Fibroblast of upper back skin (primary cell): Measurements from ENCODE around the gene PRRT4.

Source experiments
- DNase-seq: peaks from one replicate; pipeline ENCODE4 v3.0.0-alpha.2; 2013

PRRT4 gene

DNA sequence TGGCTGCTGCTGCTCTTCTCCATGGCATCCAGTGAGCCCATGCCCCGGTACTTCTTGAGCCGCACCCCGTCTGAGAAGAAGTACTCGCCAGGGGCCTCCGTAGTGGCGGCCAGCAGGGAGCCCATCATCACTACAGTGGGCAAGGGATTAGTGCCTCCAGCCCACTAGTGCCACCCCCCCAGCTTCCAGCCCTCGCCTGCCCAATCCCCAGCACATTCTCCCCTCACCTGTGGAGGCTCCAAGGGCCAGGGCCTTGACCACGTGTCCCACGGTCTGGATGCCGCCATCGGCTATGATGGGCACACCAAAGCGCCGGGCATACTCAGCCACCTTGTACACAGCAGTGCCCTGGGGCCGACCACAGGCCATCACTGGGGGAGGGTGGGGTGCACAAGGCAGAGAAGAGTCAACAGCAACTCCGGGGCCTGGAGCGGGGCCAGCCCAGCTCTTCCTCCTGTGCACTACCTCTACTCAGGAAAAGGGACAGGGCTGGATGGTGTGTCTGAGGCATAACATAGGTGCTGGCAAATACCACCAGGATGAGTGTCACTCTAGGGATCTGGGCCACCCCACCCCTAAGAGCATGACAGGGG is 33.5 kb upstream of the PRRT4 start:
- DNase-seq: no peak

DNA sequence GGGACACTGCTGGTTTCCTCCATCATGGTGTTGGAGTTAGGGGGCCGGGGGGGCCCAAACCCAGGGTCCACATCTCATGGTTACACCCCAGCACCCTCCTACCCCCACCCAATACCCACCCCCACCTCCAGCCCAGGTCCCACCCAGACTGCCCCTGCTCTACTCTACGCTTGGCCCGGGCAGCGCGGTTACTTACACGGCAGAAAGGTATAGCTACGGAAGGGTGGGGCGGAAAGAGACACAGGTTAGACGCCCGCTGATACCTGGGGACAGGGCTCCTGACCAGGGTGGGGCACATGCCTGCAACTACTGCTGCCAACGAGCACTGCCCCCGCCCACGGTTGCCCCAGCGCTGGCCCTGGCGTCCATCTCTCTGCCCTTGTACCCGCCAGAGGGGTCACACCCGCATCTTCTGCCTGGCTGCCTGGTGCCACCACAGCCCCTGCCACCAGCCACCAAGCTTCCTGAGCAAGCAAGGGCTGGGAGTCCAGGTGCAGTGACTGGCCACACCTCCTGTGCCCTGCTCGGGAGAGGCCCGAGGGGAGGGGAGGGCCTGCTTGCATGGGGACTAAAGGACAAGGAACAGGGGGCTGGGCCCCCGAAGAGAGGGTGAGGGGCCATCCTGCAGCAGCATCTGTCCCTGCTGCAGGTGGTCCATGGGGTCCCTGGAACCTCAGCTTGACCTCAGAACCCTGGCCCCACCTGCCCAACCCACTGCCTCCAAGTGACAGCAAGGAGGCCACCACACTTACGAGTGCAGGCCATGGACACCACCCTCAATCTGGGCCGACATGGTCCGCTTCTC is 32.2 kb upstream of the PRRT4 start:
- DNase-seq: no peak

DNA sequence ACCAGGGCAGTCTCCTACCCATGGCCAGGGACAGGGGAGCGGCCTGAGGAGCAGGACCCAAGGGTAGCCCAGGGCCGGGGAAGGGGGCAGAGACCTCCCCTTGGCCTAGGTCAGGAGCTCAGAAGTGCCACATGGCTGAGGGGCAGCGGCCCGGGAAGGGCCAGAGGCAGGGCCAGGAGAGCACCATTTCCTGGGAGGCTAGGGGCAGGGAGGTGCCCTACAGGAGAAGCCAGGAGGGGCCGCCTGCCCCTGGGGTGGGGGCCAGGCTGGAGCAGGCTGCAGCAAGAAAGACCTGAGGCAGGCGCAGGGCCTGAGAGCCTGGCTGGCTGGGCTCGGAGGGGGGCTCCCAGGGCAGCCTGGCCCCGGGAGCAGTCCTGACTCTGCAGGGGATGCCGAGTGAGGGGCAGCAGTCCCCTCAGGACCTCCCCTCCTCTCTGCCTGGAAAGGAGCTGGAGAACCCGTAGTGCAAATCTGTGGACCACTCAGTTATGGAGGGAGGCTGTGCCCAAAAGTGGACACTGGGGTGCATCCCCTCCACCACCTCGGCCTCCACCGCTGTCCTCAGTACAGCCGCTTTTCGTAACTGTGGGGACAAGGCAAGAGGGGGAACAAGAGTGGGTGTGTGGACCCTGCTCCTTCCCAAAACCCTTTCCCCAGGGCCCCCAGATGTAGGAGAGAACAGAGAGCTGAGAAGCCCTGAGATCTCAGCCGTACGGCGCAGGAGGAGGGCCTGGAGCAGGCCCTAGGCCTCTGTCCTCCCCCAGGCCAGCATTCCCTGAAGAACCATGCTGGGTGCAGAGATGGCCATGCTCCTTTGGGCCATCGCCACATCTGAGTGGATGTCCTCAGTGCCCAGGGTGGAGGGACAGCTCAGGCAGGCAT is 31.2 kb upstream of the PRRT4 start:
- DNase-seq: no peak

DNA sequence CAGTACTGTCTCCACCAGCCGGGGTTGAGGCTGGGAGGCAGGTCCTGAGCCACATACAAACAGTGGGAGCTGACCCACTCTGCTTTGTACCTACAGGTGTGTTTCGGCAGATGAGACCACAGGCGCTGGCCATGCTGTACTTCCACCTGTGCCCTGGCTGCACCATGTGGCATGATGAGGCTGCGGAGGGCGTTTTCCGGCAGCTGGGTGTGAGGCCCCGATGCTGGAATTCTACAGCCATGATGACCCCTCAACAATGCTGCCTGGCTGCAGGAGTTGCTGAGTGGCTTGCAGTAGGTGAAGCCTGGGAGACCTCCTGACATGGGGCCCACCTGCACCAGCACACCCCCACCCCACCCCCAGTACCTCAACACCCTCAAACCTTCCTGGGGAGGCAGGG is 30.3 kb upstream of the PRRT4 start:
- no peak for DNase-seq

DNA sequence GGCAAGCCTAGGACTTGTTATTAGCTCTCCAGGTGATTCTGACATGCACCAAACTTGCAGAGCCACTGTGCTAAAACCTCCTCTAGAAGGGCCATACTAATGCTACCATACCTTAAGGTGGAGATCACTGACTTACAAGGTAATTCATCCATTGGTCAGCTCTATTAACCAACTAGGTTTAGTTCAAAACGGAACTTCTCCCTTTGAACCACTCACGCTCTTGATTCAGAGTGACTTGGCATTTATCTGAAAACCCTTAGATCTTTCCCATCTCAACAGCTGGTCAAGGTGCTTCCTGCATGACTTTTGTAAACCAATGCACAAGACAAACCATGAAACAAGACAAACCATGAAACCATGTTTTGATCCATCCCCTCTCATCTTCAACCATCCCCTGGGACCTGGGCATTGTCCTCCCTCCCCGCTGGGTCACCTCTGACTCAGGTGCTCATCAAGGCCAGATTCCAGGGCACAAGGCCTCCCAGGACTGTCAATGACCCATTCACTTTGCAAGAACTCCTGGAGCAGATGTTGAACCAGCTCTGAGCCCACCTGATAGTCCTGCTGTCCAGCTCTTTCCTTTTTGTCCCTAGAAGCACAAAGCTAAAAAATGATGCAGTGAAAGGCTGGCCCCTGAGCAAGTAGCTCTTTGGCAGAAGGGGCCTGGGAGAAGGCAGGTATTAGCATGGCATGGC is 29.5 kb upstream of the PRRT4 start:
- no peak for DNase-seq

DNA sequence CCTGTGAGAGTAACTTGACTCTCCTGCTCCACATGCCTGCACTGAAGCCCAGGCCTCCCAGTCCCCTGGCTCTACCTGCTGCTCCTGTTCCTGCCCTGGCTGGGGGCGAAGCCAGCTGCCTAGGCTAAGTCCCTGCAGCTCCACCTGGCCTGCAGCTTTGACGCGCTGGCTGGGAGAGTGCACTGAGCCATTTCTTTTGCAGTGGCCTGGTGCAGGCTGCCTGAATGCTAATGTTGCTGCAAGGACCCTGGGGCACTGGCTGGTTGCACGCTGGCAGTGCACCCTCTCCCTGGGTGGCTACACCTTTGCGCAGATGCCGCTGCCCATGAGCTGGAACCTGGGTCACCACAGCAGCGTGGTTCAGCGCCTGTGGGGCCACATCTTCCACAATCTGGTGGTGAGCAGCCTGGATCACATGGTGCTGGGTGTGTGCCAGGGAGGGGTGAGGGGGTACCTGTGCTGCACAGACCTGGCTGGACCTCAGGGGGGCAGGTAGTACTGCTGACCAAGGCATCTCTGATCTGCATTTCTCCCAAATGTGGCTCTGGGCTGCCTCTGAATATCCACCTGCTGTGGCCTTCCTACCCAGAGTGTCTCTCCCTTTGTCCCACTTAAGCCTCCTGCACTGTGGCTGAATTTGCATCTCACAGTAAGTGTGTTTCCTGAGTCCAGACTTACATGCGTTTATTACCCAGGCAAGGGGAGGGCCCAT is 28.3 kb upstream of the PRRT4 start:
- no peak for DNase-seq

DNA sequence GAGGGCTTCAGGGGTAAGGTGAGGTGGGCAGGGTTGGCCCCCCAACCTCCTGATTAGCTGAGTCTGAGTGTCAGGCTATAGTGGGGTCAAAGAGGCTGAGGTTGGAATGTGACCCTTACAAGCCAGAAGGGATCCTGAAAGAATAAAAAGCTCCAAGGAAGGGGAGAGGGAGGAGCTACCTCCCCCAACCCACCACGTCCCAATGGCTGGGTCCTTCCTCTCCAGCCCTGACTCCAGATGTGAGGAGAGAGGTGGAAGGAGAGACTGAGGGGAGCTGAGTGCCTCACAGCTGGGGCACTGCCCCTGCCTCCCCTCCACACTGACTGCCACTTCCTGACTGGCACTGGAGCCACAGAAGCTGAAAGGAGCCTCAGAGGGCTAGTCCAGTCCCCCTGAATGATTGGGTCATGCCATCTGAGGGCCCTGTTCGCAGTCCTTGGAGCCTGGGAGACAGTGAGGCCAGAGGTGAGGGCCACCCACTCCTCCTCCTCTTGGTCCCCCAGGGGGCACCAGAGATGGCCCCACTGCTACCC is 27.7 kb upstream of the PRRT4 start:
- no peak for DNase-seq

DNA sequence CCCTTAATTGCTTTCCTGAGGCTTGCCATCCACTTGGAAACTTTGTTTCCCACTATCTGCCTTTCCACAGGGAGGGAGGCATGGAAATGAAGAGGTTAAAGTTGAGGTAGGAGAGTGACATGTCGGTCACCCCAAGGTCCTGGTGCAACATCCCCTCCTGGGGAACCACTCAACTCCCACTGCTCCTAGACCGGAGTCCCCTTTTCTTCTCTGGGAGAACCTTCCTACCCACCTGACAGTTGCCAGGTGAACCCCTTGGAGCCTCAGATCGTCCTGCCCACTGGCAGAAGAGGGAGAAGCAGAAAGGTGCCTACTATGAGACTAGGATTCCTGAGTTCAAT is 26.6 kb upstream of the PRRT4 start:
- no peak for DNase-seq

DNA sequence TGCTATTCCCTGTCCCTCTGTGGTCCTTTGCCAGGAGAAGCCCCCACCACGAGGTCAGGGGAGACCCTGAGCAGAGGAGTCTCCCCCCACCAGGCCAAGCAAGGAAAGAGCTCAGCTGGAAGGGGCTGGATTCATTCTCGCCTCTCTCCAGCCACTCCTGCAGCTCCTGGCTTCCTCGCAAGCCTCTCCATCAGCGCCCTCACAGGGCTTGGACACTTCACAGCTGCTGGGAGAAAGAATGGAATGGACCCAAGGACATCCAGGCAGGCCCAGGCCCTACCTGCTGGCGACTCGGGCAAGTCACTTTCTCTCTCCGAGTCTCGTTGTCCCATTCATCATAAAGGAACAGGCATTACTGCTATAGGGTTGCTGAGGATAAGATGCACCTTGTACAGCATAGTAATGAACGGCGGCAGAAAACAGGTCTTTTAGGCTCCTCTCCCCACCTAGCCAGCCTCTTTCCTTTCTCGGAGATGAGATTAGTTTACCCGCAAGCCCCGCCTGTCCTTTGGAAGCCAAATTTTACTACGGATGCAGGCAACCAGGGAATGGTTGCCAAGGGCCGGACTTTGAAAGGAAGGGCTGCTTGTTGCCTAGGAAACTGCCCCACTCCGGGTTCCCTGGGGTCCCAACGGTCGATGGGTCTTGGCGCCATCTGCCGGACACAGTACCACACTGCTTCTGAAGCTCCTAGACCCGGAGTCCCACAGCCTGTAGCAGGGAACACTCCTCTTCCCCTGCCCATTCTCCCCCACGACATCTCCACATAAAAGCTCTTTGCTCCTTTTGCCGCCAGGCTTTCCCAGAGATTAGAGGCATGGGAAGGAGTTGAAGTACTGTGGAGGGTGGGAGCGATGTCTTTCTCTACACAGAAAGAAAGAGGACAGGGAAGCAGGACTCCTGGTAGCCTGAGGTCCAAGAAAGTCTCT is 26.0 kb upstream of the PRRT4 start:
- DNase-seq: peak; percentile 73

DNA sequence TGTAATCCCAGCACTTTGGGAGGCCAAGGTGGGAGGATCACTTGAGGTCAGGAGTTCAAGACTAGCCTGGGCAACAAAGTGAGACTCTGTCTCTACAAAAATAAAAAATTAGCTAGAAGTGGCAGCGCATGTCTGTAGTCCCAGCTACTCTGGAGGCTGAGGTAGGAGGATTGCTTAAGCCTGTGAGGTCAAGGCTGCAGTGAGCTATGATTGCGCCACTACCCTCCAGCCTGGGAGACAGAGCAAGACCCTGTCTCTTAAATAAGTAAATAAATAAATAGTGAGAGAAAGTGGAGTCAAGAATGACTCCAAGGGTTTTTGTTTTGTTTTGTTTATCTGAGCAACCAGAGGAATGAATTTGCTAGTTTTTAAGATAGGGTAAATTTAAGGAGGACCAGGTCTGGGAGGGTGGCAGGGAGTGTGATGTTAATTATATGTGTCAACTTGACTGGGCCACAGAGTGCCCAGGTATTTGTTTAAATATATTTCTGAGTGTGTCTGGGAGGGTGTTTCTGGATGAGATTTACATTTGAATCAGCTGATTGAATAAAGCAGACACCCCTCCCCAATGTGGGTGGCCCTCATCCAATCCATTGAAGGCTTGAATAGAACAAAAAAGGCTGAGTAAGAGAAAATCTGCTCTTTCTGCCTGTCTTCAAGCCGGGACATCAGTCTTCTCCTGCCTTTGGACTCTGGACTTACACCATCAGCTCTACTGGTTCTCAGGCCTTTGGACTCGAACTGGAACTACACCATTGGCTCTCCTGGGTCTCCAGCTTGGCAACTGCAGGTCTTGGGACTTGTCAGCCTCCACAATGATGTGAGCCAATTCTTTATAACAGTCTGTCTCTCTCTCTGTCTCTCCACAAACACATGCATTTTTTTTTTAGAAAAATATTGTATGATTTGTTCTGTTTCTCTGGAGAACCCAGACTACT is 24.8 kb upstream of the PRRT4 start:
- no peak for DNase-seq

DNA sequence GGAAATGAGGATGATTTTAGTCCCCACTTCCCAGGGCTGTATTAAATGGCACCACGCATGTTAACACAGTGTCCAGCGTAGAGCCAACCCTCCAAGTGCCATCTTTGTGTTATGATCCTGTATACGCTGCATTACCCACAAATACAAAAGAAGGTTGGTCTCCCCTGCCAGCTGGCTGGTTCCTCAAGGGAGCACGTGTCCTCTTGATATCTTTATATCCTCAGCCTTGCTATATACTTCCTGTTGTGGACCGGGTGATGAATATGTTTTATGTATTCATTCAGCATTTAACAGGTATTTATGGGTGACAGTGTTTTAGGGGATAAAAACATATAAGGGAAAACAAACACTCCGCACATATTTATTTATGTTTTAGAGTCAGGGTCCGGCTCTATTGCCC is 23.2 kb upstream of the PRRT4 start:
- no peak for DNase-seq

DNA sequence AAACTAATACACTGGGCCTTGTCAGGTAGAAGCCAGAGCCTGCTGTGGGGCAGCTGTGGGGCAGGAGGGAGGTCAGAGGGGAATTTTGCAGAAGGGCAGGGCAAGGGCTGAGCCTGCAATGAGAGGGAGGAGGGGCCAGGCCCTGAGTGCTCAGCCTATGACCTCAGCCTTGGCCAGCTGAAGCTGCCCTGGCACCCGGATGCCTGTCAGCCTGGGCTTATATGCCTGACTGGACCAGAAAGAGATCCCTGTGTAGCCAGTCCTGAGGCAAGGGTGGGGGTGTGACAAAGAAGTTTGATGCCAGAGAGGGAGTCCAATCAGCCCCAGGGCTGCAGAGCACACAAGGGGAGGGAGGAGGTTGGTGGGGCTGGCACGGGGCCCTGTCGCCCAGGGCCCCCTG is 22.3 kb upstream of the PRRT4 start:
- DNase-seq: no peak

DNA sequence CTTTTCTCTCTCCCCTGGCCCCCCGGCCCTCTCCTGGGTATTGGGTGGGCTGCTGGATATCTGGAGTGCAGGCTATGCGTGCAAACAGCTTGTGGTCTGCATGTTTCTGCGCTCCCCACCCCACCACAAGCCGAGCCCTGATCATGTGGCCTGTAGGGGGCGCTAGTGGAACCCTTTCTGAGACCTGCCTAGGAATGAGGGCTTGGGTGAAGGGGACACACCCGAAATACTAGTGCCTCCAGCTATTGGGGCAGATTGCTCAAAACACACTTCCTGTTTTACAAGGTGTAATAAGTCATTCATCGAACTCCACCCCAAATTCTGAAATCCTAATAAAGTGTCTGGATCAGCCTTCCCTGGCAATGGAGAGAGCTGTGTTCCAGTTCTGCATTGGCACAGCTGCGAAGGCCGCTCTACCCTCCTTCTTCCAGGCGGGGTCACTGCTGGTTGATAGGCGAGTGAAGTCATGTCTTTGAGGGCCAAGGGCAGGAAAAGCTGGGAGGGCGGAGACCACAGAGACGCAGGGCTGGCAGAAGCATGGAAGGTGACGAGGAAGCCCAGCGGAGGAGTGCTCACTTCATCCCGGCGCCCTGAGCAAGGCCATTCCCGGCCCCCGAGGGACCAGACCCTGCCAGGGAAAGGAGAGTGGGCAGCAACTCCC is 19.8 kb upstream of the PRRT4 start:
- no peak for DNase-seq

DNA sequence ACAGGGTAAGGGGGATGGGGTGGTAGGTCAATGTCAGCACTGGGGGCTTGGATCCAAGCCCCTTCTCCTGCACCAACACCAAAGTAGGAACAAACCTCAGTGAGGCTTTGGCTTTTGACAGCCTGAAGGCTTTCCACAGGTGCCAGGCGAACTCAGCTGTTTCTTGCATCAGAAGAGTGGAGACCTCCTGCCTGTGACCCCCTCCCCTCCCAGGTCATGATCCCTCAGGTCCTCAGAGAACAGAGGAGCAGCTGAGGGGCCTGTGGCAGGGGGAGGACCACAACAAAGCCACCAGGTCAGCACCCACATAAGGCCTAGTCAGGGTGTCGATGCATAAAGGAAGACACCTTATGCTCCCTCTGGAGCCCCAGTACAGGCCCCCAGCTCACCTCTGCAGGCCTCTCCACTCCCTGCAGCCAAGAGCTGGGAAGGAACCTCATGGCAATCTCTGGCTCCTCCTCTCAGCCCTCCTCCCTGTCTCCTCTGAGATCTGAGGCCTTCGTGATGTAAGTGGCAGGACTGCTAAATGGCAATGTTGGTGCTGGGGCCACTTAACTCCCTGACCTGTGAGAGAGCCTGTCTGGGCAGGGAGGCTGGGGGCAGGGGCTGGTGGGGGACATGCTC is 19.1 kb upstream of the PRRT4 start:
- no peak for DNase-seq

DNA sequence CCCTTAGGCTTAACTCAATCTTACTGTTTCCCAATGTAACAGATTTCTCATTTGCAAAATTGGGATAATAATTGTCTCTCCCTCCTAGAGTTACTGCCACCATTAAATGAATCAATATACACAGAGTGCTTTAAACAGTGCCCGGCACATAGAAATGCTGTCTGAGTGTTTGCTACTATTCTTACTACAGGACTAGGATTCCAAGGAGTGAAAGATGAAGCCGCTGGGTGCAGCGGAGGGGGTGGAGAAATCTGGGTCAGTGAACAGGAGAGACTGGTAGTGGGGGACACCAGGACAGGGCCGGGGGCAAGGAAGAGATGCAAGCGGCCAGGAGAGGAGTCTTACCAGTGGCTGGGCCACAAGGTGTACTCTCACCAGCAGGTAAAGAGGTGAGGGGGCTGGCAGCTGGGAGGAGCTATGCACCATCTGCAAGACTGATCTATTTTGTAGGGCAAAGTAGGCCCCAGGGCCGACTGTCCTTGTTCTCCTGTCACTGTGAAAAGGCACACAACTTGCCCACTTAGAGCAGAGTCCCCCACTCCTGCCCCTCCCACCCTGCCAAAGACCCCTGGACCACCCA is 18.5 kb upstream of the PRRT4 start:
- no peak for DNase-seq

DNA sequence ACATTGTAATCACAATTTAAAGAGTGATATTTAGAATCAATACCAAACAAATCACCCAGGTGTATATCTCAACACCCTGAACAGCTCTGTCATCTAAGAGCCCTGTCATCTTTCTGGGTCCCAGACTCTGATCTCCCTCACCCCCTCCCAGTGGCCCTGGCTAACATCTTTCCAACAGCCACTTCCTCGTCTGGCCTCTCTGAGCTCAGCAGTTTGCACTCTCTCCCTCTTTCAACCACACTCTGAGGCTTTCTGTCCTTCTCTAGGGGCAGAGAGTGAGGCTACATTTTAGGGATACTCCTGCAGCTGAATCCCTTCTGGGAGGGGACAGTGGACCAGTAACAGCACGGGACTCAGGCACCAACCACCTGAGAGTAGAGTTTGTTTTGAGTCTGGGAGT is 17.1 kb upstream of the PRRT4 start:
- no peak for DNase-seq

DNA sequence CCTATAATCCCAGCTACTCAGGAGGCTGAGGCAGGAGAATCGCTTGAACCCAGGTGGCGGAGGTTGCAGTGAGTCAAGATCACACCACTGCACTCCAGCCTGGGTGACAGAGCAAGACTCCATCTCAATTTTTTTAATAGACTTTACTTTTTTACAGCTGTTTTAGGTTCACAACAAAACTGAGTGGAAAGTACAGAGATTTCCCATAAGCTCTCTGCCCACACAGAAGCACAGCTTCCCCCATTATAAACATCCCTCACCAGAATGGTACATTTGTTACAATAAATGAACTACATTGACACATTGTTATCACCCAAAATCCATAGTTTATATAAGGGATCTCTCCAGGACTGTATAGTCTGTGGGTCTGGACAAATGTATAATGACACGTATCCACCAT is 14.6 kb upstream of the PRRT4 start:
- DNase-seq: no peak

DNA sequence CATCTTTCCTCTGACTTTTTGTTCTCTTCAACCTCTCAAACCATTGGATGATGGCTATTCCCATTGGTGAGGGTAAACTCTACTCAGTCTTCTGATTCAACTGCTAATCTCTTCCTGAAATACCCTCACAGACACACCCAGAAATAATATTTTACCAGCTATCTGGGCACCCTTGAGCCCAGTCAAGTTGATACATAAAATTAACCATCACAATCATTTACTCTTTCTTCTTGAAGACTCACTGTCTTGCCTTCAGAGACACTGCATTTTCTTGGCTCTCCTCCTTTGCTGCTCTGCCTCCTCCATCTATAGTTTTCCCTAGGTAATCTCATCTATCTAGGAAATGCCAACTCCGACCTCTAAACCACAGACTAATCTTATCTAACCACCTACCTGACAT is 12.6 kb upstream of the PRRT4 start:
- no peak for DNase-seq

DNA sequence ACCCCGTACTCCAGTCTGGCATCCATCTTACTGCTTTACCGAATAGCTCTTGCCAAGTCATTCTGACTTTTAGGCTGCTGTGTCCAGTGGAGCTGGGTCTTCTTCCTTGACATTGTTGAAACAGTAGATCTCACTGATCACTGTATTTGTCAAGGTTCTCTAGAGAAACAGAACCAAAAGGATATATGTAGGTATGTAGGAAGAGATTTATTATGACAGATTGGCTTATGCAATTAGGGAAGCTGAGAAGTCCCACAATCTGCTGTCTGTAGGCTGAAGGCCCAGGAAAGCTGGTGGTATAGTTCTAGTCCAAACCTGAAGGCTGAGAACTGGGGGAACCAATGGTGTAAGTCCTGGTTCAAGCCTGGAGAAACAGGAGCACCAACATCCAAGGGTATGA is 12.1 kb upstream of the PRRT4 start:
- DNase-seq: no peak
